Stimulated activated CD4-positive, alpha-beta T cell treated with anti-CD3 and anti-CD28 coated beads, TNF-alpha, amount 100 ng/mL, for 24 hours (primary cell): Measurements from ENCODE around the gene OTUB1.
A peak's percentile ranks its signal among the peaks of the same experiment; 100 is the strongest.

Experiments
- DNase-seq, 3 experiments: peaks; one replicate each; pipeline ENCODE4 v3.0.0-alpha.2; 2020; ENCODE audit warnings: low read depth in 3 of 3

The OTUB1 gene

DNA sequence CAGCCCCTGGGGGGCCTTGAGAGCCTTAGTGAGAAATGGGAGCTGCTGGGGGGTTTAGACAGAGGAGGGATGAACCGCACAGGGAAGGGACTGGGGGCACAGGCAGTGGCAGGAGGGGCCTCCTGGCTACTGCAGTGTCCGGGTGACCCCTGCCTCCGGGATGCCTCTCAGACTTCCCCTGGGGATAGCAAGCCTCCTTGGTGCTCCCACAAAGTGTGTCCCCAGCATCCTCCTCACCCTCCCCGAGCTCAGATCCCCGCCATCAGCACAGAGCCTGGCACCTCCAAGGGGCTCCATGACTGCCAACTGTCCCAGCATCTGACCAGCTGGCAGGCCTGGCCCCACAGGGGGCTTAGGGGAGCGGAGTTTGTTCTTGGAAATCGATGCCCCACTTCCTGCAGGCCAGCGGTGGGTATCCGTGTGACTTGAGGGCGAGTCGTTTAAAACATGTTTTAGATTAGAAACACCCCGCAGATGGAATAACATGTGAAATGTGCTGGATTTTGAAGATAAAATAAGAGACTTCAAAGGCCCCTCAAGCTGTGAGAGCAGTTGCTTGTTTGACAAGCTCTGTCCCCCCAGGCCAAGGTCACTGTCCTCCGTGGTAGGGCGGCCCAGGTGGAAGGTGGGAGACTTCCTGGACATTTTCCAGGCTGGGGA is 36.0 kb downstream of the OTUB1 start:
- no peak for DNase-seq

DNA sequence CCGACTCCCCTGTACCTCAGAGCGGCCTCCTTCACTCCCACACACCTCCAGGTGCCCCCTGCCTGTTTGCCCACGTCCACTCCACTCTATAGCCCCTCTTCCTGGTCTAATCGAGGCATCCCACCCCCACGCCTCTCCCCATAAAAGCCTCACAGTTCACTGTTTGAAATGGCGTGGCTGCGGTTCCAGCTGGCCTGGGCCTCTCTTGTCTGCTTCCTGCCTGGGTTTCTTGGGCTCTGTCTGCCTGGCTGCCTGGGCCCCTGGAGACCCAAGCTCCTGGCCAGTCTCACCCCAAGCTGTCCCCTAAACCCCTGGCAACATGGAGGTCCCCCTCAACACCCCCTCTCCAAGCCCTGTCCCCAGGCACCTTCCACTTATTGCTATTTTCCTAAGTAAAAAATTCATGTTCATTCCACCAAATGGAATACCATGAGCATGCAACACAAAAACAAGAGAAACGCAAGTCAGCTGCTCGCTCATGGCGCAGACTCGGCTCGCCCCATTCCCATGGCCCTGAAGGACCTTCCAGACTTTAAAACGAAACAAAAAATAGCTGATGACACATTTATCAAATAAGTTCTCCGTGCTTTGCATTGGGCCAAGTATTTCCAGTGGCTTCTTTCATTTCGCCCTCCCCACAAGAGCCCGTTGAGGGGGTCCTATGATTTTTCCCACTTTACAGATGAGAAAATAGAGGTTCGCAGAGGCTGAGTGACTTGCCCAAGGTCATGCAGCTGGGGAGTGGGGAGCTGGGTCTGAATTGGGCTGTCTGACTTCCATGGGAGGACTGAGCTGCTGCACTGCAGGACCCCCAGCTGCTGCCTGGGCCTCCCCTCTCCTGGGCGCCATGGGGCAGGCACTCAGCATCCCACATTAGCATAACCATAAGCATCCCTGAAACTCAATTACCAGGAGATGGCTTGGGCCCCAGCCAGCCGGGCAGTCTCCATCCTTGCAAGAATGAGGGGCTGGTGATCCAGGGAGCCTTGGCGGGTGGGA is 37.8 kb downstream of the OTUB1 start:
- no peak for DNase-seq

DNA sequence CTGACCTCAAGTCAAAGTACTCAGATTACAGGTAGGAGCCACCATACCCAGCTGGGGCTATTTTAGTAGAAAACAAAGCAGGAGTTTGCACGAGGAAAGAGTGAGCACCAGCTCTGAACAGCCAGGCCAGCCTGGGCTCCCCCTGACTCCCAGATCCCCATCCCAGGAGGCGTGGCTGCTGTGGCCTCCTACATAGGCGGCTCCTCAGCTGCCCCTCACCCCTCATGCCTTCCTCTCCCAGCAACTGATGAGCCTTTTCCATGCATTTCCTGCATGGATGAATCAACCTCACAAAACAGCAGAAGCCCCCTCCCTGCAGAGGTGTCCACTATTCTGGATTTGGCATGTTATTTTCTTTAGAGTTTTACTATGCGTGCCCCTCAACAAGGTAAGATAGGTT is 39.0 kb downstream of the OTUB1 start:
- no peak for DNase-seq

DNA sequence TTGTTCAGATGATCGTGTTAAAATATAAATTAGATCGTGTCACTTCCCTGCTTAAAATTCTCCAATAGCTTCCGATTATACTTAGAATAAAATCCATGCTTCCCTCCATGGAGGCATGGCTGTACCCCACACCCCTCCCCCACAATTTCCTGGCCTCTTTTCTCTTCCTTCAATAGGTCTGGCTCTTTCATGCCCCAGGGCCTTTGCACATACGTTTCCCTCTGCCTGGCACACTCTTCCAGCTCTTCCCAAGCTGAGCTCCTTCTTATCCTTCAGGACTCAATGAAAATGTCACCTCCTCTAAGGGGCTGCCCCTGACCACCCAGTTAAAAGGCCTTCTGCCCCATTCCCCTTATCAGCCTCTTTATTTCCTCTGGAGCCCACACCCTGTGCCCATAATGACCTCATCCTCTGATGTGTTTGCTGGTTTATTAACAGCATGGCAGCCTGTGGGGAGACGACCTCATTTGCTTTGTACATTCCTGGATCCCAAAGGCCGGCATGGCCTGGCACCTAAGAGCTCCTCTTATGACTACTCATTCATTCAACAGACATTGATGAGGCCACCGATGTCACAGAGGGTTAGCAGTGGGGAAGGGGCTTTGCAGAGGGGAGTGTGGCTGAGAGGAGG is 40.5 kb downstream of the OTUB1 start:
- DNase-seq: no peak

DNA sequence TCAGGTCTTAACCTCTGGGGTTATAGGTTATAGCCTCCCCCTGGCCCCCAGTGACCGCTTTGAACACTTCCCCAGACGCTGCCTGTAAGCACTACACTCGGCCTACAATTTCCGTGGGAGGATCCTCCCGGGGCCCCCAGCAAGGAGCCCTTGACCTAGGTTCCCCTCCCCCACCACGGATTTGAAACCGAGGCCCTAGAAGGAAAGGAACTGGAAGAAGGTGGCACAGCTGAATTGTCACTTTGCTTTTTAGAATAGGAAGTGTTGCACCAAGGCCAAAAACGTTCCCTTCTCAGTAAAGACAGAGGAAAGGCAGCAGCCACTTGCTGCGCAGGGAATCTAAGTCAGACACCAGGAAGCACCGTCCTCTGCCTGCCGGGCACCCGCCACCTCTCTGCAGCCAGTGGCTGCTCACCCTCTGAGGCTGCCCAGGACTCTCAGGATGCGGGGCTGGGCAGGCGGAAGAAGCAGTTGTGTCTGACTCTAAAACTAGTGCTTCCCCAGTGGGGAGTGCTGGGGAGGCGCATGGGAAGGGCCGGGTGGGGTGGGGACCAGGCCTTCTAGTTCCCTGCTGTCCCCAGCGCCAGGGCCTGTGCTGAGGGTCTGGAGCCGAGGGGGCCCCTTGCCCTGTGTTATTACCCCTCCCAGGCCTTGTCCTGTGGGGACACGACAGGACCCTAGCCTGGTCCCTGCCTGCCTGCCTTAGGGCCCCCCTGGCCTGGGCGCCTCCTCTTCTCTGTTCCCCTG is 41.6 kb downstream of the OTUB1 start:
- DNase-seq: no peak

DNA sequence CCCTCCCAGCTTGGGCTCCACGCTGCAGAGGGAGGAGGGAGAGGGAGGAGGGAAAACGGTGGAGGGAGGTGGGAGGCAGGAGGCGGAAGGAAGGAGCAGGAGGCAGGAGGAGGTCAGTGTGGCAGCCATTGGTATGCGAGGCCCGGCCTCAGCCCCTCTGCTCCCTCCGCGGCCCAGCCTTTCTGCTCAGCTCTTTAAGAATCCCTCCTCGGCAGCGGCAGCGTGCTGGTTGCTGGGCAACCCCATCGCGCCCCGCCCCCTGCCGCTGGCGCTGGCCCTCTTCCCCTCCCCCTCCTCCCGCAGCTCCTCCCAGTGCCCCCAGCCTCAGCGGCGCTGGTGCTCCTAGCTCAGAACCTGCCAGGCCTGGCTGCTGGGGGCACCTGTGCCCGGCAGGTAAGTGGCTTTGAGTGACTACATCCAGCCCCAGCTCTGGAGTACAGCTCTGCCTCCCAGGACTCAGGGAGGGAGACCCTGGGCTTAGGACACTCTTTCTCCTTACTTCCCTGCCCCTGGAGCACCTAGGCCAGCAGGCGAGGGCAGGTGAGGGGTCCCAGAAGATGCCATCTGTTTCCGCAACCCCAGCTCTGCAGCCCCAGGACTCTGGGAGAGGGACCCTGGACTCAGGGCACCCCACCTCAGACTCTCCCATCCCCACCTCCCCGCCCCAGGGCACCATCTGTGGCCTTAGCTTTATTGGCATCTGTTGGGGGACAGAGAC is 42.3 kb downstream of the OTUB1 start:
- no peak for DNase-seq

DNA sequence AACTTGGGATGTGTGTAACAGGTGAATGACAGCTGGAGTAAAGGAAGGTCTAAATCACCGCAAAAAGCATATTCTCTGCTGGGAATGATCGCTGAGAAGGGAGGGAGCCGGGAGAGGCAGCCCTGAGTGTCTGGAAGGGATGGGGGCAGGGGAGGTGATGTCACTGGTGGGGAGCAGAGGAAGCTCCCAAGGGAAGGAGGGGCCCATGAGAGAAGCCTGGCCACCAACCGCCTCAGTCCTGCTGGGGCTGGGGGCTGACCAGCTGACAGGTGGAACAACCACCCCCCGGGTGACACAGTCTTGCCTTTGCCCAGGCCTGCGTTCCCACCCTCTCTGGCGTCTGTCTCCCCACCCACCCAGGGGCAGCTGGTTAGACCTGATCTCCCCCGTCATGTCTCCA is 43.5 kb downstream of the OTUB1 start:
- no peak for DNase-seq

DNA sequence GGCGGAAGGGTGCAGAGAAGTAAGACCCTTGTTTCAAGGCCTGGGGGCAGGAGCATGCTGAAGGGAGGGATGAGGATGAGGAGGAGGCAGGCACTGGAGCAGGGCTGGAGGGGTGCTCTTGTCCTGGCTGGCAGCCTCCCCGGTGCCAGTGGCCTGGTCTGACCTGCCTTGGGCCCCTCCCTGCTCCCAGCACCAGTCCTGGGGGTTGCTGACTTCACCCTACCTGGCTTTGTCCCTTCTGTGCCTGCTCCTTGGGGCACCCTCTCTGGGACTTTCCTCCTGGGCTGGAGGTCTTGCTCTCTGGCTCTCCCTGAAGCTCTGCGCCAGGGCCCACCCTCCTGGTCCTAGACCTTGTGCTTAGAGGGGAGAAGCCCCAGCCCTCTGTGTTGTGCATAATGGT is 44.8 kb downstream of the OTUB1 start:
- DNase-seq: no peak

DNA sequence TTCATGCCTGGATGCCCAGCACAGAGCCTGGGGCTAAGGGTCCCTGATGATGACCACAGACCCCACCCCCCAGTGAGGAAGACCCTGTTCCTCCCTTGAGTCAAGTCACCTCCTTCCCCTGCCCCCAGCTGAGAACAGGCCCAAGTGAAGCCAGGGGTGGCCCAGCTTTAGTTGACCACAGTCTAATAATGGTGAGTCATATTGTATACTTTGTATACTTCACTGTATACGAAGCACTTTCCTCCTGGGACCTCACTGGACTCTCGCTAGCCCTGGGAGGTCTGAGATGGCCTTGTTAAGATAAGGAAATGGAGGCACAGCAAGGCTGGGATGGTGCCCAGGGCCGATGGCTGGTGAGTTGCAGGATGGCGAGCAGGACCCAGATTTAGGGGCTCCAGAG is 45.8 kb downstream of the OTUB1 start:
- no peak for DNase-seq

DNA sequence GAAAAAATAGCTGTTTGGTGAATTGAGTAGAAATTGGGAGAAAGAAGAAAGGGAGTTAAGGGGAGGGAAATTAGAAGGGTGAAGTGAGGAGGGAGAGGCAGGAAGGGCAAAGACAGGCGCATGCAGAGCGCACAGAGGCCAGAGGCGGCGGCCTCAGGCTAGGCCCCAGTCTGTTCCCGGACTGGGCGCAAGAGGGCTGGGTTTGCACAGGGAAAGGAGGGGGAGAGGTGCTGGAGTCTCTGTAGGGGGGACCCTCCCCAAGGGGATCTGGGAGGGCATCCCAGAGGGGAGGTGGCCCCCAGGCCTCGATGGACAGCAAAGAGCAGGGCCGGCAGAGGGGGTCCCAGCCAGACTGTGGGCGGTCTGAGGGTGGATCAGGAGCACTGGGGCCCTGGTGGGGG is 48.2 kb downstream of the OTUB1 start:
- DNase-seq: no peak

DNA sequence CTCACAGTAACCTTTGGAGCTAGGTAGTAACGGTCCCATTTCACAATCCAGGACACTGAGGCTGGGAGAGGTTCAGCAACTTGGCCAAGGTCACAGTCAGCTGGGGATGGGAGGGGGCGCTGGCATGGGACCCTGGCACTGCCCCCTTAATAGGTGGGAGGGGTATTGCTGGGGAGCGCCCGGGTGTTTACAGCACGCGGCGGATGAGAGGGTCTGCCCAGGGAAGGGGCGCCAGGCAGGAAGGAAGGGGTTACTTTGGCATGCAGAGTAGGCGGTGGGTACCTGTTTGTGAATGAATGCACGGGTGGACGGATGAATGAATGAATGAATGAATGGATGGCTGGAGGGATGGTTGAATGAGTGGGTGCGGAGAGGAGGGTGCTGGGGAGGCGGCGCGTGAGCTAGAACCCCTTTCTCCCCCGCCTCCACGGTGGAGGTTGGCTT is 48.9 kb downstream of the OTUB1 start:
- no peak for DNase-seq

DNA sequence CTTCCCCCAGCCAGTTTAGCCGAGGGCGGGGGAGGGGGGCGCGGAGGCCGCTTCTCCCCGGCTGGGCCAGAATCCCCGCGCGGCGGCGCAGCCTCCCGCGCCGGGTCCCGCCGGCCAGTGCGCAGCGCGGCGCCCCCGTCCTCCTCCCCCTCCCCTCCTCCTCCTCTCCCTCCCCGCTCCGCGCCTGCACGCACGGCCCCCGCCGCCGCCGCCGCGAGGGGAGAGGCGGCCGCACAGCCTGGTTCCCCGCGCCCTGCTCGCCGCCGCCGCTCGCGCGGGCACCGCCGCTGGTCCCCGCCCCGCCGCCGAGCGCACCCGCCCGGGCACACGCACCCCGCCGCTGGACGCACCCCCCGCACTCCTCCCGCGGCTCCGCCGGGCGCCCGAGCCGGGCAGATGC is 49.3 kb downstream of the OTUB1 start, which contains the start of gene FLRT1:
TSS of gene FLRT1 (plus strand) at position 356 of the 400 bp plus-strand sequence. CDS start 80,337 bp downstream, outside the sequence.
- no peak for DNase-seq

DNA sequence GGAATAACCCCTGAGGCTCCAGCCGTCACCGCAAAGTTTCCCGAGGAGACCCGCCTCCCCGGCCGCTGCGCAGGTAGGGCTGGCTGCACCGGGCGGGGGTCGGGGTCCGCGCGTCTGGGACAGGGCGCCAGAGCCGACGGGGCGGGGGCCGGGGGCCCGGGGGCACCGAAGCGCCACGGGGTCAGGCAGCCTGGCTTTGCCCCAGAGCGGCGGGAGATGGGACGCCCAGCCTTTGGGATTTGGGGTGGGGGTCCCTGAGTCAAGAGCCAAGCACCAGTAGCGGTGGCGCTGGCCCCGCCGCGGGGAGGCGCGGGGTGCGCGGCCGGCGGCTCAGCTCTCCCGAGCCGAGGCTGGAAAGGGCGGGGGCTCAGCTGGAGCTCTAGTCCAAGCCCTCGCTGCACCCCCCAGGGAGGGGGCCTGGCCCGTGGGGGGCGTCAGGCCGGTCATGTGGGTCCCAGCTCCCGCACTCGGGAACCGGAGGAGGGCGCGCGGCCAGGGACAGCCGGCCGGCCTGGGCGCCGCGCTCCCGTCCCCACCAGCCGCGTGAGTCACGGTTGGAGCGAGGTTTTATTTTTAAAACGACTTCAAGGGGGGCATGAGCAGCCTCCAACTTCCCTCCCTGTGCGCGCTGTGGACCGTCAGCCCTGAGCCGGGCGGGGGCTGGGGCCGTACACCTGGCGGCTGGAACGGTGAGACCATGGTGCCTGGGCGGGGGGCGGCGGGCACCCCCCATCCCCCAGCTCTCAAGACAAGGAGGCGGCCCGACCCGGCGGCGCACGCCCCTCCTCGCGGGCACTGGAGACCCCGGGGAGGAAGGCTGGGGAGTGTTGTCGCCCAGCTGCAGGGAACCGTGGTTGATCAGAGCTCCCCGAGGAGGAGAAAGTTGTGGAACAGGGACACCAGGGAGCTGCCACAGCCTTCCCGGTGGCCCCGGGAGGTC is 50.1 kb downstream of the OTUB1 start:
- no peak for DNase-seq

DNA sequence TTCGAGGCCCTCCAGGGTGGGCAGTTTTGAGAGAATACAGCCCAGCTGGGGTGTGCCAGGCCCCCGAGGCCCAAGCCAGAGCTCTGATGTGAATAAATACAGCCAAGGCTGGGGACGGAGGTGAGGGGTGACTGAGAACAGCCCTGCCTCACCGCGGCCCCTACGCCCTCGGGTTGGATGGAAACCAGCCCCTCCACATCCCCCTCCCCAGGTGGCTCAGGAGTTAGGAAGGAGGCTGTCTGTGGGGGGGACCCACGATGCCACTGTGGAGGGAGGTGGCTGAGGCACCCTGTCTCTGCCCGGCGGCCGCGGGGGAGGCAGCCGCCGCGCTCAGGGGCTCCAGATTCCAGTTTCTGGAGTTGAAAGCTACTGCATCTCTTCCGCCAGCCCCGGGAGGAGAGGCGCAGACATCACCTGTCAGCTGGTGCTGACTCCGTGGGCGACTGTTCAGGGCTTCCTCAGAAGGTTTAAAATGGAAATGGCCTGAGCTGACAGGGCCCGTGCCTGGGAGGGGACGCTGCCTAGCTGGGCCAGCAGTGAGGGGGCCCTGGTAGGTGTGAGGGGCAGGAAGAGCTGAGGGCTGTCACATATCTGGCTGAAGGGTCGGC is 50.9 kb downstream of the OTUB1 start:
- DNase-seq: peak in 1 of 3 experiments; percentile 13

DNA sequence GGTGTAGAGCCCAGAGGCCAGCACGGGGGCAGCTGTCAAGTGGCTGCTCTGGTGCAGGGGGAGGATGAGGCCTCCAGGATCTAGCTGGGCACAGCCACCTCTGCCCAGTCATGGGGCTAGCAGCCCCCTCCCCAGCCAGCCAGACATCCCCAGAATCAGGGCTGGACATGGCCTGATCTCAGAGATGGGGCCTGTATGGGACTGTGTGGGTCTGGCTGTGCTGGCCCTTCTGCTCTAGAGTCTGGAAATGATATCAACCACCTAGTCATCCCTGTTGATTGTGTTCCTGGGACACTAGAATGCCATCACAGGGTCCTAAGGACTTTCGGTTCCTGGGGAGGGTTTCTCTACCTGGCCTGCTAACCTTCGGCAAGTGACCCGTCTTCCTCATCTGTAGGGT is 52.3 kb downstream of the OTUB1 start:
- no peak for DNase-seq

DNA sequence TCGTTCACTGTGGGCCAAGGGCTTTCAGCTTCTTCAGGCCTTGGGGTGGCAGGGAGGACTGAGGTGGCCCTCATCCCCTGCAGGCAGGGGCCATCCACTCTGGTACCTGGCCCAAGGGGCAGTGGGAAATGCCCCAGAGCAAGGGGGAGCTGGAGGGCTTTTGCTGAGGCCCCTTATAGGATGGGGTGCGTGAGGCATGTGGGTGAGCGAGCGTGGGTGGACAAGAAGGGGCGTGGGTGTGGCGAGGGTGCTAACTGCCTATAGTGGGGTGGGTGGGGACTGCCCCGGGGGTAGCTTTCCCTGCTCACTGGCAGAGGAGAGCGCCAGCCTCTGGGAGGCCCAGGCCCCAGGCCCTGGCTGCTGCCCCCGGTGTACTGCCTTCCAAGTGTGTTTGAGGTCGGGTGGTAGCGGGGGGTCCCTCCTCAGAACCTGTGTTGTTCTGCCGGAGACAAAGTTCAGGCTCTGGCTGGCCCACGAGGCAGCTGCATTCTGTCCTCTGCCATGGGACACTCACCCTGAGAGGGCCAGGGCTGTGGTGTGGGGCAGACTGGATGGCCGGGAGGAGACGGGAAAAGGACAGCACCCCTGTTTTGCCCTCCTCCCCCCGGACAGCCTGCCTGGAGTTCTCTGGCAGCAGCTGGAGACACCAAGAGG is 52.9 kb downstream of the OTUB1 start:
- DNase-seq: no peak

DNA sequence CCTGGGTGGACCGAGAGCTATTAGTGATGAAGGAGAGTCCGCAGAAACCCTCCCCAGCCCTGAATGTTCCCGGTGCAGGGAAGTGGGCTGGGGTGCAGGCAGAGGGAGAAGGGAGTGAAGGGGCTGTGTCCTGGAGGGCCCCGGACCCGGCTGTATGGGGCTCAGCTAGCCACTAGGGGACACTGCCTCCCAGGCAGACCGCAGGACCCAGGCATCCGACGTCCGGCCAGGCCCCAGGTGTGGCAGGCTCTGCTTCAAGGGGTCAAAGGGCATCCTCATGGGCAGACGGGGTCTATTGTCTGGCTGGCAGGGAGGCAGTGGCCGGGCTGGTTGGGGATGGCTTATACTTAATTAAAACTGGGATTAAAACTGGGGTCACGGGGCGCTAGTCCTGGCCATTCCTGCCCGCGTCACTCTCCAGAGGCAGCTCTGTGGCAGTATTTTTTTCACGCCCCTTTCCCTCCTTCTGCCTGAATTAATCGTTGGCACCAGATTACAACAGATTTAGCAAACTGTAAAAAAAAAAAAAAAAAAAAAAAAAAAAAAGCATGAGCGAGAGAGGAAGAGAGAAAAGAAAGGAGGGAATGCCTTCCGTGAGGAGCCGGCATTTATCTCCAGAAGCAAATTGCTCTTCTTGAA is 54.6 kb downstream of the OTUB1 start:
- DNase-seq: no peak

DNA sequence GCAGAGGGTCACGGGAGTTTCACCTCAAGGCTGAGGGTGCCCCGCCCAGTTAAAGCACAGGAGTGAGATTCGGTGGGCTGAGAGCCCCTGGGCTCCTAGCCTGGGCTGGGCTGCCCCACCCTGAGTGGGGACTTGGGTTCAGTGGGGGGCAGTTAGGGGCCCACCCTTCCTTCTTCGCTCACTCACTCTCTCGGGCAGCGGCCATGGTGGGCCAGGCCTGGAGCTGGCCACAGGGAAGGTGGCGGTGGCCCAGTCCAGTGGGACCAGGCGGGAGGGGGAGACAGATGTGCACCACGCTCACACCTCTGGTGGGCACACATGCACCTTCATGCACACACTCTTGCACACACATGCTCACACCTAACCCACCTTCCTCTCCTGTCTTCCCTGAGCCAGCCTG is 55.6 kb downstream of the OTUB1 start:
- no peak for DNase-seq
